Spleen (tissue), 7 donors: ENCODE measurements around the gene GJA5.

Source experiments
- CTCF ChIP-seq, 11 experiments: fragments of 200-600 bp in 7 of 11; fragments of 450-650 bp in 4 of 11; sonication (generic) in 4 of 11; IDR thresholded peaks in 8 of 11; conservative IDR thresholded peaks in 3 of 11; 1 replicate in 7 of 11; 2 replicates in 4 of 11; pipeline versions ENCODE4 v1.4.0 to v1.8.0; 2016 to 2021; ENCODE audit warnings: antibody characterized with exemption in 11 of 11, inconsistent platforms in 4 of 11, mild to moderate bottlenecking in 1 of 11
- POLR2A ChIP-seq, 3 donors: fragments of 450-650 bp; IDR thresholded peaks; one replicate each; pipeline ENCODE4 v1.5.1; 2017; ENCODE audit warnings: antibody characterized with exemption in 3 of 3, mild to moderate bottlenecking in 1 of 3
- POLR2AphosphoS5 ChIP-seq, 3 donors: sonication (generic); formaldehyde crosslinking; IDR thresholded peaks; one replicate each; pipeline ENCODE4 v1.5.1; 2017; ENCODE audit warnings: antibody characterized with exemption in 3 of 3
- donor health status: DM: no; HTN: no; CAD: no; lungs with moderate emphysema.
- donor health status: DM: no; HTN: no; CAD: no.
- donor health status: DM: no; HTN: no; CAD: no.

DNA sequence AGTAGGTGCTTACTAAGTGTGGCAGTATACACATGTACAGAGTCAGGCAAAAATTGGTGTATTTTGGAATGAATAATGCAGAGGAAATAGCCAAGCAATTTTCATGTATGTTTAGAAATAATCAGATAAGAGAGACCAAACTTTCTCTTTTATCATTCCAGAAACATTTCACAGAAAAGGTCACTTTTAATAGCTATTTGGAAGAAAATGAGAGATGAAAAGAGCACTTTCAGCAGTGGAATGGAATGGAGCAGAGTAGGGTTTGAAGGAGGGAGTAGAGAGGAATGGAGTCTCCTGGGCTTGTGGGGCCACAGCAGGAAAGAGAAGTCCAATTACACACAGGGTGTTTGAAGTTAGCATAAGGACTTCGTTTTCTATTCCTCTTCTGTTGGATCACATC, 48.8 kb upstream of the GJA5 start:
- no peak for TF ChIP-seq CTCF (IDR thresholded peaks at IDR 0.05 in 8 of 11, conservative IDR thresholded peaks at IDR 0.05 in 3 of 11)
- TF ChIP-seq POLR2AphosphoS5 (IDR thresholded peaks at IDR 0.05): no peak
- TF ChIP-seq POLR2A (IDR thresholded peaks at IDR 0.05): no peak
